ENCODE measurements around the gene DLD. TPM values are rescaled to one million over a fixed set of nuclear protein-coding genes. Genes with fewer than 3 reads are reported as not detected.
"Not testable (repeated sequence)": the region's sequence is repeated elsewhere in the genome, so short reads cannot be mapped to it uniquely, and the experiment has no call there.

Gene DLD
- total RNA-seq: 100 to 1,000 TPM; 121 to 128 TPM

- H3K4me1 Mint-ChIP-seq: peaks cover 40% of the 10 kb centered on the region
- H3K36me3 Mint-ChIP-seq: peaks cover 25% of the 10 kb centered on the region
- peaks cover 2% of the 10 kb centered on the region for H3K9me3 Mint-ChIP-seq
Observed at GRCh38 chr7:107890962-107891635, at the start of gene DLD. DLD (plus strand) TSS chr7:107891183; CDS start chr7:107891251, 68 bp downstream.

GRCh38 chr7:107842213-107842612, 48.8 kb upstream of the DLD start:
- no peak for DNase-seq
- Mint-ChIP-seq H3K27ac (no peak overlapping the region), H3K4me3 (no peak overlapping the region), H3K36me3 (peaks cover 2% of the 10 kb centered on the region), H3K9me3 (peaks cover 3% of the 10 kb centered on the region), H3K27me3 (no peaks in the 10 kb centered on the region), H3K4me1 (no peaks in the 10 kb centered on the region)

More at GRCh38 chr7:107890962-107891635, at the start of gene DLD:
- no peaks in the 10 kb centered on the region for H3K27me3 Mint-ChIP-seq
- peak within 1 kb of the TSS; percentile 99 for H3K27ac Mint-ChIP-seq
- DNase-seq: peak; percentile 95
- H3K4me3 Mint-ChIP-seq: peak within 1 kb of the TSS; percentile 100

- Mint-ChIP-seq H3K27ac (no peak overlapping the region), H3K4me1 (no peaks in the 10 kb centered on the region), H3K4me3 (no peak overlapping the region), H3K36me3 (peaks cover 2% of the 10 kb centered on the region), H3K27me3 (no peaks in the 10 kb centered on the region), H3K9me3 (peaks cover 3% of the 10 kb centered on the region)
- no peak for DNase-seq
Observed at GRCh38 chr7:107843184-107843583, 47.8 kb upstream of the DLD start.

- Mint-ChIP-seq H3K27ac (no peak overlapping the region), H3K27me3 (no peaks in the 10 kb centered on the region), H3K9me3 (no peaks in the 10 kb centered on the region), H3K36me3 (no peaks in the 10 kb centered on the region), H3K4me3 (no peak overlapping the region), H3K4me1 (no peaks in the 10 kb centered on the region)
- DNase-seq: no peak
Observed at GRCh38 chr7:107846324-107846723, 44.7 kb upstream of the DLD start.

GRCh38 chr7:107847168-107847835, 43.7 kb upstream of the DLD start:
- Mint-ChIP-seq H3K27me3 (no peaks in the 10 kb centered on the region), H3K27ac (no peak overlapping the region), H3K9me3 (no peaks in the 10 kb centered on the region), H3K36me3 (no peaks in the 10 kb centered on the region), H3K4me1 (no peaks in the 10 kb centered on the region), H3K4me3 (no peak overlapping the region)
- DNase-seq: no peak

- H3K27me3 Mint-ChIP-seq, H3K9me3 Mint-ChIP-seq, DNase-seq, H3K4me3 Mint-ChIP-seq, H3K36me3 Mint-ChIP-seq, H3K27ac Mint-ChIP-seq, H3K4me1 Mint-ChIP-seq: not testable (repeated sequence)
Observed at GRCh38 chr7:107847836-107848175, 43.2 kb upstream of the DLD start.

- not testable (repeated sequence) for H3K36me3 Mint-ChIP-seq, H3K9me3 Mint-ChIP-seq, DNase-seq, H3K27me3 Mint-ChIP-seq, H3K27ac Mint-ChIP-seq, H3K4me3 Mint-ChIP-seq, H3K4me1 Mint-ChIP-seq
Observed at GRCh38 chr7:107848211-107848610, 42.8 kb upstream of the DLD start.

- DNase-seq: no peak
- Mint-ChIP-seq H3K4me3 (no peak overlapping the region), H3K27me3 (no peaks in the 10 kb centered on the region), H3K4me1 (no peaks in the 10 kb centered on the region), H3K27ac (no peak overlapping the region), H3K36me3 (no peaks in the 10 kb centered on the region), H3K9me3 (no peaks in the 10 kb centered on the region)
Observed at GRCh38 chr7:107850216-107850615, 40.8 kb upstream of the DLD start.

GRCh38 chr7:107850643-107851042, 40.3 kb upstream of the DLD start:
- no peak overlapping the region for H3K27ac Mint-ChIP-seq
- DNase-seq: no peak
- no peaks in the 10 kb centered on the region for H3K9me3 Mint-ChIP-seq
- H3K4me3 Mint-ChIP-seq: no peak overlapping the region
- H3K27me3 Mint-ChIP-seq: no peaks in the 10 kb centered on the region
- H3K4me1 Mint-ChIP-seq: no peaks in the 10 kb centered on the region
- H3K36me3 Mint-ChIP-seq: no peaks in the 10 kb centered on the region

- Mint-ChIP-seq H3K4me1 (peaks cover 18% of the 10 kb centered on the region), H3K9me3 (no peaks in the 10 kb centered on the region), H3K27ac (no peak overlapping the region)
Observed at GRCh38 chr7:107854454-107854853, 36.5 kb upstream of the DLD start.

GRCh38 chr7:107854989-107855388, 36.0 kb upstream of the DLD start:
- DNase-seq: no peak
- Mint-ChIP-seq H3K27me3 (no peaks in the 10 kb centered on the region), H3K36me3 (no peaks in the 10 kb centered on the region), H3K27ac (no peak overlapping the region), H3K9me3 (no peaks in the 10 kb centered on the region), H3K4me3 (no peak overlapping the region), H3K4me1 (peaks cover 18% of the 10 kb centered on the region)

More at GRCh38 chr7:107854454-107854853, 36.5 kb upstream of the DLD start:
- Mint-ChIP-seq H3K27me3 (no peaks in the 10 kb centered on the region), H3K36me3 (no peaks in the 10 kb centered on the region), H3K4me3 (no peak overlapping the region)
- DNase-seq: no peak

- Mint-ChIP-seq H3K4me3 (no peak overlapping the region), H3K9me3 (no peaks in the 10 kb centered on the region), H3K4me1 (peaks cover 18% of the 10 kb centered on the region), H3K27me3 (no peaks in the 10 kb centered on the region), H3K36me3 (no peaks in the 10 kb centered on the region), H3K27ac (peak overlapping the region; percentile 30)
- peak; percentile 8 for DNase-seq
Observed at GRCh38 chr7:107856806-107857540, 34.0 kb upstream of the DLD start.

GRCh38 chr7:107857541-107857912, 33.5 kb upstream of the DLD start:
- Mint-ChIP-seq H3K27me3 (no peaks in the 10 kb centered on the region), H3K36me3 (no peaks in the 10 kb centered on the region), H3K27ac (peak overlapping the region; percentile 30), H3K4me1 (peaks cover 18% of the 10 kb centered on the region), H3K9me3 (no peaks in the 10 kb centered on the region), H3K4me3 (no peak overlapping the region)
- no peak for DNase-seq

GRCh38 chr7:107858280-107858679, 32.7 kb upstream of the DLD start:
- Mint-ChIP-seq H3K27me3 (no peaks in the 10 kb centered on the region), H3K9me3 (no peaks in the 10 kb centered on the region), H3K36me3 (no peaks in the 10 kb centered on the region), H3K27ac (no peak overlapping the region), H3K4me3 (no peak overlapping the region), H3K4me1 (peaks cover 18% of the 10 kb centered on the region)
- DNase-seq: no peak

- DNase-seq: no peak
- Mint-ChIP-seq H3K4me3 (no peak overlapping the region), H3K9me3 (peaks cover 2% of the 10 kb centered on the region), H3K27me3 (no peaks in the 10 kb centered on the region), H3K27ac (no peak overlapping the region), H3K36me3 (no peaks in the 10 kb centered on the region), H3K4me1 (peaks cover 20% of the 10 kb centered on the region)
Observed at GRCh38 chr7:107860279-107860961, 30.6 kb upstream of the DLD start.
